ENCODE measurements around the gene AKR1B15.

The AKR1B15 gene

DNA sequence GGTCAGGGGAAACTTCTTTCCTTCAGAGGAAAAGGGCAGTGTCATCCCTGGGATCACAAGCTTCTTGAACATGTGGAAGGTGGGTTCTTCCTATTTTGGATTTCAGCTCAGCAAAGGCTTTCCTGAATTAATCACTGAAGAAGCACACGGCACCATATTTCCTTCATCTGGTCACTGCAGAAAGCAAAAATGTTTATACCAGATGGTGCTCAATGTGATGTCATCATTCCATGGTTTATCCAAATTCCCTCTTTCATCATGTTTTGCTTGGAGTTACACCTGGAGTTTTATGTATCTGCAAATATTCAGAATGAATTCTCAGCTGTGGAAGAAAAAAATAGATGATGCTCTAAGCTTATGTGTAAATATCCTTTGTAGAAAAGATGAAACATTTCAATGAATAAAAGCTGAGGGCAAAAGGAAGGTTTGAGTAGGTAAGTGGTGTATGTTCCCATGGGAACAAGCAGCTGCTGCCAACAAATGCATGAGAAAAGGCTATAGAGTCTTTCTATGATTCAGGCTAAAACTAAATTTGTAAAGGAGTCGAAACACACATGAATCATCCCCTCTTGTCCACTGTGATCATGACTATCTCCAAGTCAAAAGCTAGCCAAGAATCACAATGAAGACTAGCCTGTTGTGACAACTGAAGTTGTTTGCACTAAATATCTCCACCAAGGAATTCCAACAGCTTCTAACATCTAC lies 70.9 kb downstream of the AKR1B15 start:
- no peak for DNase-seq

- DNase-seq, result no peak
These were observed 73.5 kb downstream of the AKR1B15 start for GRCh38 chr7:134622303-134622995.

DNA sequence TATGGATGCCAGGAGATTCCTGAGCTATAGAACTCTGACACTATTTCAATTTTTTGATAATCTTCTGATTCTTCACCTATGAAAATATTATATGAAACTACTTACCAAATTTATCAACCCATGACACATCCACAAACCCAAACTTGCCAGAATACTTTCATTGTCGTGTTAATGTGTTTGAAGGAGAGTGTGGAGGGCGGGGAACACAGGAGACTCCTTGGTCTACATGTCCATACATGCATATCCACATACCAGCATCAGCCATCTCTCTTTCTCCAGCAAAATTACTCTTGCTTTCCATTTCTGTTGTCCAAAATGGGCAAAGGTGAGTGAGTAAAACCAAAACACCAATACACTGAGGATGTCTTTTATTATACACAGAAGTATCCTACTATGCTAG lies 74.3 kb downstream of the AKR1B15 start:
- no peak for DNase-seq

DNA sequence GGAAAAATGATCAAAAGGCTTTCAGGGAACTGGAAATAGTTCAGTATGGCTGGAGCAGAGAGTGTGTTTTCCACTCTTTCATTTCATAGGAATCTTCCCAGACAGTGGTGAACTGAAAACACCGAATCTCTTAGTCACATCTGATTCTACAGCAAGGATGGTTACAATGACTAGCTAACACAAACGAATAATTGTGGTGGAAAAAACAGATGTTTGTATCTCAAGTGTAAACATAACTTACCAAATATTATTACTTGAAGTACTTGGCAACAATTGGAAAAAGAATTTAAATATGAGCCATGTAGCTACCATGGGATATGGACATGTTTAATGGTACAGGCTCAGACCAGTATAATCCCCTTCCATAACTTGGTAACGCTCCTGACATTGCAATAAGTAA lies 76.6 kb downstream of the AKR1B15 start:
- no peak for DNase-seq

DNA sequence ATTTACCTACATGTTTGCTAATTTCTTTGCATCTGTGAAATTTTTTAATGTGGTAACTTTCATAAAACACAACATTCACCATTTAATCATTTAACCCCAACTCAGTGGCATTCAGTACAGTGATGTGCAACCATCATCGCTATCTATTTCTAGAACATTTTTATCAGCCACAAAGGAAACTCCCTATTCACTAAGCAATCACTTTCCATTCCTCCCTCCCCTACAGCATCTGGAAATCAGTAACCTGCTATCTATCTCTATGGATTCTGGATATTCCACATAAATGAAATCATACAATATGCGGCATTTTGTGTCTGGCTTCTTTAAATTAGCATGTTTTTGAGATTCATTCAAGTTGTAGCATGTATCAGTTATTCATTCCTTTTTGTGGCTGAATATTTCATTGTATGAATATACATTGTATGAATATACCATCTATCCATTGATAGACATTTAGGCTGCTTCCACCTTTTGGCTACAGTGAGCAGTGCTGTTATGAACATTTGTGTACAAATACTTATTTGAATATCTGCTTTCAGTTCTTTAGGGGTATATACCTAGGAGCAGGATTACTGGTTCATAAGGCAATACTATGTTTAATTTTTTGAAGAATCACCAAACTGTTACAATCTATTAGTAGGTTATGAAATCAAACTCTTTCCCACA lies 78.3 kb downstream of the AKR1B15 start:
- DNase-seq, result no peak

- DNase-seq, result no peak
These were observed 78.9 kb downstream of the AKR1B15 start for GRCh38 chr7:134627775-134628153.

DNA sequence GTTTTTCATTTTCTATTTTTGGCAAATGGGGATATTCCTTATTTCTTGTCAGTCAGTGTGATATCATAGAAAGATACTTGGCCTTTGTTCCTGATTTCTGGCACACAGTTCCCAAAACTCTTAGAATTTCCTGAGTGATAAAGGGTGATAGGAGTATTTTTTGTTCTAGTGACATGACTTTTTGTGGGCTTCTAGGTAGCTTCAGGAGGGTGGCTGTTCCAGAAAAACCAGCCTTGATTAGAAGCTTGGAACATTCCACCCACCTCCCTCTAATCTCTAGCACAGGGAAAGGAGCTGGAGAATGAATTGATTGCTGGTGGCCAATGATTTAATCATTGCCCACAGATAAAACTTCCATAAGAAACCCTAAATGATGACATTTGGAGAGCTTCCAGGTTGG lies 80.5 kb downstream of the AKR1B15 start:
- DNase-seq, result no peak

Measured in AML-193 (cell line).